ENCODE measurements around the gene NTSR1.

Gene NTSR1

DNA sequence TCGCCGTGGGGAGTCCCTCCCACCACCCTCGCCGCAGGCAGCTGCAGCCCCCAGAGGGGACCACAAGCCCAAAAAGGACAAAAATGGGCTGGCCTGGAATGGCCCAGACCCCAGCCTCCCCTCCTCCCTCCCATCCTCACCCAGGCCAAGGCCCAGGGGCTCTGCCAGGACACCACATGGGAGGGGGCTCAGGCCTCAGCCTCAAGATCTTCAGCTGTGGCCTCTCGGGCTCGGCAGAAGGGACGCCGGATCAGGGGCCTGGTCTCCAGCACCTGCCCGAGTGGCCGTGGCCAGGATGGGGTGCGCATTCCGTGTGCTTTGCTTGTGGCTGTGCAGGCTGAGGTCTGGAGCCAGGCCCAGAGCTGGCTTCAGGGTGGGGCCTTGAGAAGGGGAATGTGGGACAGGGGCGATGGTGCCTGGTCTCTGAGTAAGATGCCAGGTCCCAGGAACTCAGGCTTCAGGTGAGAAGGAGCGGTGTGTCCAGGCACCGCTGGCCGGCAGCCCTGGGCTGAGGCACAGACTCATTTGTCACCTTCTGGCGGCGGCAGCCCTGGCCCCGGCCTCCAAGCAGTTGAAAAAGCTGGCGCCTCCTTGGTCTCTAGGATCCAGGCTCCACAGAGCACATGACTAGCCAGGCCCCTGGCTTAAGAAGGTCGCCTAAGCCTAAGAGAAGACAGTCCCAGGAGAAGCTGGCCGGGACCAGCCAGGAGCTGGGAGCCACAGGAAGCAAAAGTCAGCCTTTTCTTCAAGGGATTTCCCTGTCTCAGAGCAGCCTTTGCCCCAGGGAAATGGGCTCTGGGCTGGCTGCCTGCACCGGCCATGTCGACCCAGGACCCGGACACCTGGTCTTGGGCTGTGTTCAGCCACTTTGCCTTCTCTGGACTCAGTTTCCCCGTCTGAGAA lies 52.5 kb downstream of the NTSR1 start:
- no peak for DNase-seq

- no peak for DNase-seq
Observed at GRCh38 chr20:62761759-62762131, 53.1 kb downstream of the NTSR1 start.

GRCh38 chr20:62762376-62762775 lies 53.7 kb downstream of the NTSR1 start:
- no peak for DNase-seq

- no peak for DNase-seq
Observed at GRCh38 chr20:62762801-62763368, 54.2 kb downstream of the NTSR1 start.

DNA sequence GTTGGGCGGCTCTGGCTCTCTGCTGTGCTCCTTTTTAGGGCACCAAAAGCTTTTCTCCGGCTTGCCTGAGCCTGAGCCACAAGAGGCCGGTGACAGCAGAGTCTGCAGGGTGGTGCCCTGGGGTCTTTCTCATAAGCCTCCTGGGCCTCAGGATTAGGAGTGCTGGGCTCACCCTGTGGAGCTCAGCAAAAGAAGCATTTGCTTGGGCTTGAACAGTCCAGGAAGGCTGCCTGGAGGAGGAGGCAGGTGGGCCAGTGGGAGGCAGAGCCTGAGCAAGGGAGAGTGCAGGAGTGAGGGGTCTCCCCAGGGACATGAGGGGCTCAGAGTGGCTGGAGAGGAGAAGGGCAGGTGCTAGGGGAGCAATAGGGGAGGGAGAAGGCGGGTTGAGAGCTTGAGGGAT lies 54.8 kb downstream of the NTSR1 start:
- no peak for DNase-seq

- DNase-seq = no peak
Observed at GRCh38 chr20:62764156-62764935, 55.7 kb downstream of the NTSR1 start.

DNA sequence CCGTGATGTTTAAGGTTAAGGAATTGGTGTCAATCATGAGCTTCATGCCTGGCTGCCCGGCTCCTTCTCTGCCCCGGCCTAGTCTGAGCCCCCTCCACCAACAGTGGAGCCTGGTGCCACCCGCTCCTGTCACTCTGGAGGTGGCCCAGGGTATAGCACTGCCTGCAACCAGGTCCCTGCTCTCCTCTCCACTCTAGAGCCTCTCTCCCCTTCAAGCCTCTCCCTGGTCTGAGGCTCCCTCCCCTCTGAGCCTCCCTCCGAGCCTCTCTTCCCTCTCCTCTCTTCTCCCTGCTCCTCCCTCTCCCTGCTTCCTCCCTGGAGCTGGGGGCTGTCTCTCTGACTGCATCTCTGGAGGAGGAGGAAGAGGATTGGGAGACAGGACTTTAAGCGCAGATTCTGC lies 56.4 kb downstream of the NTSR1 start:
- no peak for DNase-seq

GRCh38 chr20:62765432-62766070 lies 56.9 kb downstream of the NTSR1 start:
- no peak for DNase-seq

- no peak for DNase-seq
Observed at GRCh38 chr20:62766071-62766450, 57.4 kb downstream of the NTSR1 start.

- DNase-seq = no peak
Observed at GRCh38 chr20:62766716-62767115, 58.1 kb downstream of the NTSR1 start.

DNA sequence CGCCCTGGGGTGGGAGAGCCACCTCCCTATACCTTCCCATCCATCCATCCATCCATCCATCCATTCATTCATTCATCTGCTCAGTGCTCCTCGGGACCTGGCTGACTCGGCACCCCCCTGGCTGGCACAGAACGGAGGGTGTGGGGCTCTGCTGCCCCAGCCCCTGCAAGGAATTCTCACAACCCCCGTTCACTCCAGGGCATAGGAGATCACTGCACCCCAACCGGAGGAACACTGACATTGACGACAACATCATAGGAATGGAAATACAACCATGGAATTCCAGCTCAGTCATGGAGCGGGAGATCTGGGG lies 59.6 kb downstream of the NTSR1 start:
- no peak for DNase-seq

GRCh38 chr20:62768551-62769287 lies 60.1 kb downstream of the NTSR1 start:
- no peak for DNase-seq

DNA sequence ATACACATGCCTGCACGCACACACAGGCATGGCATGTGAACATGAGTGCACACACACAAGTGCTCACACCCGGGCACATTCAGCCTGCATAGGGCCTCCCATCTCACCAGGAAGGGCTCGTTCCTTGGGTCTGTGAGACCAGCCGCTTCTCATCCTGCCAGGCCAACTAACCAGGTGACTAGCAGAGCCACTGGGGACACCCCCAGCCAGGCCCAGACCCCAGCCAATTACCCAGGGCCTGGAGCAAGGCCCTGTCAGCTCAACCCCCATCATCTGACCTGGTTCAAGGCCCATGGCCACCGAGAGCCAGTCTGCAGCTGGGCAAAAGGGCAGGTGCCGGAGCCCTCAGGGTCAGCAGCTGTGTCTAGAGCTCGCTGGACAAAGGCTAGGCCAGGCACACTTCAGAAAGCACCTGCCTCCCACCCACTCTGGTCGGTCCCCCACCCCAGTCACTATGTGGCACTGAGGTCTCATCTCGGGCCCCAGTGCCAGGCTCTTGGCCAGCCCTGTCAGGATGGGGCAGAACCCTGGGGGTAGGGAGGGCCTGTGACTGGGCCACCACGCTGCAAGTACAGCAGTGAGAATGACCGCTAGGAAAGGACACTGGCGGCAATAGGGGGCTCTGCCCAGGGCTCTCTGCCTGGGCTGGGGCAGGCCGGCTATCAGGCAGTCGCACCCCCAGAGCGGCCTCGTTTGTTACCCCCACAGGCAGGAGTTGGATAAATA lies 60.9 kb downstream of the NTSR1 start:
- no peak for DNase-seq

DNA sequence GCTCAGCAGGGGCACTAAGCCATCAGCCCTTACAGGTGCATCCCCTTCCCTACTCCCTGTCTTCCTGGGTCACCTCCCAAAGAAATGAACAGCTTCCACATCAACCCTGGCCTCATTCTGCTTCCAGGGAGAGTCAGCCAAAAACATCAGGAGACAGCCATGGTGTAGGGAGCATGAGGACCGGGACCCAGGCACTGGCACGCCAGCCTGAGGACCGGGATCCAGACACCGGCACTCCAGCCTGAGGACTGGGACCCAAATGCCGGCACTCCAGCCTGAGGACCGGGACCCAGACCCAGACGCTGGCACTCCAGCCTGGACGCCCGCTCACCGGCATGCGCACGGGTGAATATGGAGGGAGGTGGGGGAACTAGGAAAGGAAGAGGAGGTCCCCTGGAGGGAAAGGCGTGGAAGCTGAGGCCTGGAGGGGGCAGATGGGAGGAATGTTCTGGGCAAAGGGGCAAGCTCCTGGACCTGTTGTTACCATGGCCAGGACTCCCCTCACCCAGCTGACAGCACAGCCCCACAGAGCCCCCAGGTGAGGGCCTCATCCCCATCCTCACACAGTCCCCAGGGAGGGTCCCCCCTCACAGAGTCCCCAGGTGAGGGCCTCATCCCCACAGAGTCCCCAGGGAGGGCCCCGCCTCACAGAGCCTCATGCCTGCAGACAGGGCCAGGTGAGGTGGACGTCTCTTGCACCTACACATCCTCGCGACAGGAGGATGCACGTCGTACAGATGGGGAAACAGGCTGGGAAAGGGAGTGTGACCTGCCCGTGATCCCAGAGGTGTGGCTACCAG lies 61.7 kb downstream of the NTSR1 start:
- no peak for DNase-seq

DNA sequence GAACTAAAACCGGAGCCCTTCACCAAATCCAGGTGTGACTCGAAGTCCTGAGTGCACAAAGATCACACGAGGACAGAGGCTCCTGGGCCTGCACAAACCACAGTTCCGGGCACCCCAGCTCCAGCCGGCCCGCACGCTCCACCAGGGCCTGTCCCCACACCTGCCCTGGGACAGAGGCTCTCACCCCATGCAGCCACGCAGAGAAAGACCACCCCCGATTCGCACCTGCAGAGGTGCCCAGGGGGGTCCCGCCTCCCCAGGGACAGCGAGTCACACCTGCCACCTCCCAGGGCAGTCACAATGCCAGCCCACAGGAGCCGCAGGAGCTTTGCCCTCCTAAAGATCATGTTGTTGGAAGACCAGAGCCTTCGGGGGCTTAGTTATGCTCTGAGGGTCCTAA lies 62.3 kb downstream of the NTSR1 start:
- DNase-seq = no peak

GRCh38 chr20:62771396-62772102 lies 62.9 kb downstream of the NTSR1 start:
- no peak for DNase-seq

DNA sequence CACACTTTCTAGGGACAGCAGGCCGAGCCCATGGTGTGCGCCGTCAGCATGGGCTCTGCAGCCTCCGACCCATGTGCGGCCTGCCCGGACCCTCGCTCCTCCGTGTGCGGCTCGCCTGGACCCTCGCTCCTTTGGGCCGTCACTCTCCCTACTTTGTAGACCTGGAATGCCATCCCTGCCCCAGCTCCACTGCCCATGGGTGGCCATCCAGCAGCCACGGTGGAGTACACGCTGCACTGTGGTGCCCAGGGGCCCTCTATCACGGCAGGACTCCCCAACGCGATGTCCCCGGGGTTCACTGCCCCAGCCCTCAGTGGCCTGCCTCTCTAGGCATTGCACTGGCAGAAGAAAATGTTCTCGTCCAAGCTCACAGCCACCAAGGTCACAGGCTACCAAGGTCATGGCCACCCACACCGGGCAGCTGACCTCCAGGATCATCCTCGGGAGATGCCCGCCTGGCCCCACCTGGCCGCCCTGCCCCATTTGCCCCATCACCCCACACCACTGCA lies 63.5 kb downstream of the NTSR1 start:
- no peak for DNase-seq

- no peak for DNase-seq
Observed at GRCh38 chr20:62772619-62772989, 64.0 kb downstream of the NTSR1 start.

DNA sequence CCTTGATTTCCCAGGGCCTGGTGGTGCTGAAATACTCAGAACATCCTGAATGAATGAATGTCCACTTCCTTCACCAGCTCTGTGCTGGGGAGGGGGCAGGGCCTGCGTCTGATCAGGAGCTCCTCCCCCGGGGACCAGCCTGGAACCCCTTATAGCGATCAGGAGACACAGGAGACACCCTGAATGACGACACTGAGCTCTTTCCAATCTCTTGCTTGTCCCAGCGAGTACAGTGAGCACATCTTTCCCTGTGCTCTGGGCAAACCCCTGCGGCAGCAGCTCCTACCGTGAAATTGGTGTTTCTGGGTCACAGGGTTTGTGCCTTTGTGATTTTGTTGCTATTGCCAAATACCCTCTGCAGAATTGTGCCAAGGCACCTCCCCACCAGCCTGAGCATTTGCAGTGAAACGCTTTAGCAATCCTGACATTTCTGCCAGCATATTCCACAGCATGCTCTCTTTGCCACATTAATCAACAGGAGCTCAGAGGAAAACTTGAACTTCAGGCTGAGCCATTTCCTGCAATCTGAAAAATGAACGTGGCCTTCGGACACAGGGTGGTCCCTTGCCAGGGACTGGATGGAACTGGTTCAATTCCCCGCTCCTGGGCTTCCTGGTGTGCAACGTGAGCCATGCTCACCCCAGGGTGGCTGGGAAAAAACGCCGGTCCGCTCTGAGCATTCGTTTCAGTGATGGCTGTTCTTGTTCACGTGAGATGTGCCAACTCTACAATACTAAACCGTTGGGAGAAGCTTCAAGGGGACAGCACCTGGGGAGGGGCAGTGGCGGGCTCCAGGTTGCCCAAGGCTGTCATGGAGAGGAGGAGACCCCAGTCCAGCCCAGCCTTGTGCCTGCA lies 64.6 kb downstream of the NTSR1 start:
- no peak for DNase-seq

Data from NCI-H510A (cell line).